ENCODE results near the gene IL12B.
"Not testable (repeated sequence)": the region's sequence is repeated elsewhere in the genome, so short reads cannot be mapped to it uniquely, and the experiment has no call there.

The IL12B gene

GRCh38 chr5:159330131-159330800, at the start of gene IL12B:
IL12B (minus strand) TSS chr5:159330487; CDS start chr5:159326782, 3,705 bp downstream.
- DNase-seq, result no peak

GRCh38 chr5:159377653-159378052, 47.4 kb upstream of the IL12B start:
- DNase-seq, result no peak

DNA sequence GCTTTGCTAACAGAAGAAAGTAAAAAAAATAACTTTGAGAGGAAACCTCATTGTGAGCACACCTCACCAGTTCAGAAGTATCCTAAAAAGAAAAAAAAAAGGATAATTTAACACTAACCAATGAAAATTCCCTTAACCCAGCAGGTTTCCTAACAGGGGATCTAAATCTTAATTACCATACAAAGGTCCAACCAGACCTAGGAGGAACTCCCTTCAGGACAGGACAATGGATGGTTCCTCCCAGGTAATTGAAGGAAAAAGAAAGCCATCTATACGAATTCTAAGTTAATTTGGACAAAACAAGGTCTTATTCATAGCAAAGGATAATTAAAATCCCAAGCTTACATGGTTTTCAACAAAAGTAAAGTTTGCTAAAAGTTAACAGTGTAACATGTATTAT, 37.6 kb upstream of the IL12B start:
- DNase-seq, result not testable (repeated sequence)

GRCh38 chr5:159366776-159367175, 36.5 kb upstream of the IL12B start:
- not testable (repeated sequence) for DNase-seq

DNA sequence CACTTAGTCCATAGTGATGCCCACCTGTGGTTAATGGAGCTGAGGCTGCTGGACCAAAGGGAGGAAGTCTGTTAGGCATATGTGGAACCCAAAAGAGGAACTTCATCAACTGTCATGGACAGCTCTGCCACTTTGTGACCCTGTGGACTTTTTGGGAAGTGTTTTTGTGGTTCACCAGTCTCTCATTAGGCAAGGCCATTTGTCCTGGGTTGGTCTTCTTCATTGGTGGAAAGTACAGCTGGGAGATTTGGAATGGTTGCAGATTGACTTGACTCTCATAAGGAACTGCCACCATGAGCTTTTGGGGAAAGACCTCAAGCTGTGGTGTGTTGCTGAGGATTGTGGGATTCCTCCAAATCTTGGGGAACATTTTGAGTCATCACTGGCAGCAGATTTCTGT, 31.9 kb upstream of the IL12B start:
- no peak for DNase-seq

DNA sequence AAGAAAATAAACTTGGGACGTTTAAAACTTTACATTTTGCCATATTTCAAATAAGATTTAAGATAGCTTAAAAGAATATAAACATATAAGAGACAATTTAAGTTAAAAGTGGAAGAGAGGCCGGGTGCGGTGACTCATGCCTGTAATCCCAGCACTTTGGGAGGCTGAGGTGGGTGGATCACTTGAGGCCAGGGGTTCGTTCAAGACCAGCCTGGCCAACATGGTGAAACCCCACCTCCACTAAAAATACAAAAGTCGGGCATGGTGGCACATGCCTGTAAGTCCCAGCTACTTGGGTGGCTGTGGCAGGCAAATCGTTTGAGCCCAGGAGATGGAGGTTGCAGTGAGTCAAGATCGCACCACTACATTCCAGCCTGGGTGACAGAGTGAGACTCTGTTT, 29.6 kb upstream of the IL12B start:
- DNase-seq, result not testable (repeated sequence)

- no peak for DNase-seq
Measured at GRCh38 chr5:159359408-159359807, 29.1 kb upstream of the IL12B start.

- no peak for DNase-seq
Measured at GRCh38 chr5:159353661-159354252, 23.5 kb upstream of the IL12B start.

DNA sequence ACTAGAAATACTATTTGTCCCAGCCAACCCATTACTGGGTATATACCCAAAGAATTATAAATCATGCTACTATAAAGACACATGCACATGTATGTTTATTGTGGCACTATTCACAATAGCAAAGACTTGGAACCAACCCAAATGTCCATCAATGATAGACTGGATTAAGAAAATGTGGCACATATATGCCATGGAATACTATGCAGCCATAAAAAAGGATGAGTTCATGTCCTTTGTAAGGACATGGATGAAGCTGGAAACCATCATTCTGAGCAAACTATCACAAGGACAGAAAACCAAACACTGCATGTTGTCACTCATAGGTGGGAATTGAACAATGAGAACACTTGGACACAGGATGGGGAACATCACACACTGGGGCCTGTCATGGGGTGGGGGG, 20.4 kb upstream of the IL12B start:
- DNase-seq, result not testable (repeated sequence)

DNA sequence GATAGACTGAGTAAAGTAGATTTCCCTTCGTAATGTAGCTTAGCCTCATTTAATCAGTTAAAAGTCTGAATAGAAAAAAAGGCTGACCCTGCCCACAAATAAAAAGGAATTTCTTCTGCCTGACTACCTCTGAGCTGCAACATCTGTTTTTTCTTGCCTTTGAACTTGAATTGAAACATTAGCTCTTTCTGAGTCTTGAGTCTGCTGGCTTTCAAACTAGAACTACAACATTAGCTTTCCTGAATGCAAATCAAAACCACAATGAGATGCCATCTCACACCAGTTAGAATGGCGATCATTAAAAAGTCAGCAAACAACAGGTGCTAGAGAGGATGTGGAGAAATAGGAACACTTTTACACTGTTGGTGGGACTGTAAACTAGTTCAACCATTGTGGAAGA, 19.9 kb upstream of the IL12B start:
- not testable (repeated sequence) for DNase-seq

- no peak for DNase-seq
Measured at GRCh38 chr5:159345861-159346260, 15.6 kb upstream of the IL12B start.

GRCh38 chr5:159345336-159345735, 15.0 kb upstream of the IL12B start:
- no peak for DNase-seq

- no peak for DNase-seq
Measured at GRCh38 chr5:159343295-159344094, 13.2 kb upstream of the IL12B start.

DNA sequence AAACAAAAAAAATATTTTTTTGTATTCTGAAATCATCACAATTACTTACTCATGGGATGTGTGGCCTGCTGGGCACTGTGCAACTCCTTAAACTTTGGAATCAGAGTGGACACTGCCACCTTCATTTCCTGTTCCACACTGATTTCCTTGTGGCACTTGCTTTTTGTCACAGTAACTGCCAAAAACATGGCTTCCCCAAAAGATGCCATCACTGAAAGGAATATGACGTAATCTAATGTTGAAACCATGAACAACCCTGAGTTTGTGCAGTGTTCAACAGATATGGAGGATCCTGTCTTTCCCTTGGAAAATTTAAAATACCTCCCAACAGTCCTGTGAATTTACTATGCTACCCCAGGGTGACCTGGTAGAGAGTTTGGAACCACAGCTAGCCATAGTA, 12.6 kb upstream of the IL12B start:
- no peak for DNase-seq

DNA sequence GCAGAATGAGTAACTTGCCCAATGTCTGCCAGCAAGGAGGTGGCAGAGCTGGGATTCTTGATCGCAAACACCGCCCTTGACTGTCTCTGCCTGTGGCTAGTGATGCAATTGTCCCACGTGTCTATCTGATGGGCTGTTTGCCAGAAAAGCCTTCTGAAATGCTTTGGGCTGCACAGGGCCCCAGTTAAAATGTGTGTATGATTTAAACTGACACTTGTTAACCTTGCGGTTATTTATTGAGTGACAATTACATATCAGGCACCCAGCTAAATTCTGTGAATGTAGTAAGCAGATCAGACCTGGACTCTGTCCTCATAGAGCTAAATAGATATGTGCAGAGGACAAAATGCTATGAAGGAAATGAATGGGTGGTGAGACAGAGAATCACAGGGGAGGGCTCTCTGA, 11.6 kb upstream of the IL12B start:
- DNase-seq, result no peak

- no peak for DNase-seq
Measured at GRCh38 chr5:159341145-159341544, 10.9 kb upstream of the IL12B start.

DNA sequence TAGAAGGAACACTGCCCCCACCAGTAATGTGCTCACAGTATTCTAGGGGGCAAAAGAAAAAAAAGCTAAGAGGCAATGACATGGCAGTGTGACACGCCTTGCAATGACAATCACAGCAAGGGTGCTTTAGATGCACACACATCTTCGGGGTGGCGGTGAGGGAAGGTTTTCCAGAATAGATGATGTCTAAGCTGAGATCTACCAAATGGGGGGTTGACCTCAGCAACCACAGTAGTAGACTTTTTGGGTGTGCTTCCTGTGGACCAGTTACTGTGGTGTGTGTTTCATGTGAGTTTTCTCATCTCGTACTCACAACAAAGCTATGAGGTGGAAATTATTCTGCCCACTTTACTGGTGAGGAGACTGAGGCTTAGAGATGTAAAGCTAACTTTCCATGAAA, 10.2 kb upstream of the IL12B start:
- no peak for DNase-seq

DNA sequence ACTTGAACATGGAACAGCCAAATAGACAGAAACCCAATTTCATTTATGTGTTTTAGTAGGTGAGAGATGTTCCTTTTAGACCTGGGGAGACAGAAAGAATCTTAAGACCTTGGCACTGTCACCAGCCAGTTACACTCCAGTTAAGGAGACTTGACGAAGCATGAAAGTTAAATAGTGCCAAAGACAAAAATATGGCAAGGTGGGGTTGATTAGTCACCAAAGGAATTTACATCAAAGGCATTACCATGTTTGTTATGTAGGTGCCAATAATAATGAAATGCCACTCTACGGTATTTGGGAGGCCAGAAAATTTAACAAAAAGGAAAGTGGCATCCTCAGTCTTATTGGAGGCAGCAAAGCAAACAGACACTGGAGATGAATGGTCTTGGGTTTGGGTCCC, 9.2 kb upstream of the IL12B start:
- no peak for DNase-seq

DNA sequence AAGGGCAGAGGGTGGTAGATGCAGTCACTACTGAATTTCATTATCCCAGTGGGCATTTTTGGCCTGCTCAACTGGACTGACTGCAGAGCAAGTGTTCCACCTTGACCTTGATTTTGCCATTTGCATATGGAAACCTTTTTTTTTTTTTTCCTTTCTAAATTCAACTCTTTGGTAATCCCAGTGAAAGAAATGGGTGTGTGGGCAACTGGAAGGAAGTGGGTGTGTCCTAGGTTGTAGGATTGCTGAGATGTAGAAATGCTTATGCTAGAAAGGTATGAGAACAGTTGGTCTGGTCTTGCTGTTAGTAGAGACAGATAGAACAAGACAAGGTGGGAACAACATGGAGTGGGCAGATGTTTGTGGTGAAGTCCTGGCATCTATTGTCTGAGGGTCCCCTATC, 7.8 kb upstream of the IL12B start:
- DNase-seq, result no peak

GRCh38 chr5:159337016-159337955, 7.0 kb upstream of the IL12B start:
- no peak for DNase-seq

GRCh38 chr5:159336586-159336985, 6.3 kb upstream of the IL12B start:
- no peak for DNase-seq

GRCh38 chr5:159333545-159333925, 3.2 kb upstream of the IL12B start:
- no peak for DNase-seq

Data from NCI-H2107 (cell line).